ENCODE results near the gene RBPJL.

DNA sequence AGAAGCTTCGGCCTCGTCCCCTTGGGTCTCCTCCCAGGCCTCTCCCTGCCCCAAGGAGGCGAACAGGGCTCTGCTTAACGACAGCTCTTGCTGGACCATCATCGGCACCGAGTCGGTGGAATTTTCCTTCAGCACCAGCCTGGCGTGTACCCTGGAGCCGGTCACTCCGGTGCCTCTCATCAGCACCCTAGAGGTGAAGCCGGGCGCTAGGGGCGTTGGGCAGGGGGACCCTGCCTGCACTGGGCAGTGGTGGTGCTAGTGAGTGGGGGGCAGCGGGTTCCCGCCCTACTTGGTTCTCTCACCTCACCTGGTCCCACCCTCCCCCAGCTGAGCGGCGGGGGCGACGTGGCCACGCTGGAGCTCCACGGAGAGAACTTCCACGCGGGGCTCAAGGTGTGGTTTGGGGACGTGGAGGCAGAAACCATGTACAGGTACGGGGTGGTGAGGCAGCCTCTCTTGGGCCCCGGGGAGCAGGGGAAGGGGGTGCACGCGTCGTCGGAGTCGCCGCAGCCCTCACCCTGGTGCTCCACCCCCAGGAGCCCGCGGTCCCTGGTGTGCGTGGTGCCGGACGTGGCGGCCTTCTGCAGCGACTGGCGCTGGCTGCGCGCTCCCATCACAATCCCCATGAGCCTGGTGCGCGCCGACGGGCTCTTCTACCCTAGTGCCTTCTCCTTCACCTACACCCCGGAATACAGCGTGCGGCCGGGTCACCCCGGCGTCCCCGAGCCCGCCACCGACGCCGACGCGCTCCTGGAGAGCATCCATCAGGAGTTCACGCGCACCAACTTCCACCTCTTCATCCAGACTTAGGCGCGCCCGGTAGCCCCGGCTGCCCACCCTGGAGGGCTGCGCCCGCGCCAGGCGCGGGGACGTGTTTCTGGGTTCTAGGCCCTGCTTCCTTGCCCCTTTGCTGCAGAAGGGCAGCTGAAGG lies 9.8 kb downstream of the RBPJL start:
- TF ChIP-seq, protein P1, sequence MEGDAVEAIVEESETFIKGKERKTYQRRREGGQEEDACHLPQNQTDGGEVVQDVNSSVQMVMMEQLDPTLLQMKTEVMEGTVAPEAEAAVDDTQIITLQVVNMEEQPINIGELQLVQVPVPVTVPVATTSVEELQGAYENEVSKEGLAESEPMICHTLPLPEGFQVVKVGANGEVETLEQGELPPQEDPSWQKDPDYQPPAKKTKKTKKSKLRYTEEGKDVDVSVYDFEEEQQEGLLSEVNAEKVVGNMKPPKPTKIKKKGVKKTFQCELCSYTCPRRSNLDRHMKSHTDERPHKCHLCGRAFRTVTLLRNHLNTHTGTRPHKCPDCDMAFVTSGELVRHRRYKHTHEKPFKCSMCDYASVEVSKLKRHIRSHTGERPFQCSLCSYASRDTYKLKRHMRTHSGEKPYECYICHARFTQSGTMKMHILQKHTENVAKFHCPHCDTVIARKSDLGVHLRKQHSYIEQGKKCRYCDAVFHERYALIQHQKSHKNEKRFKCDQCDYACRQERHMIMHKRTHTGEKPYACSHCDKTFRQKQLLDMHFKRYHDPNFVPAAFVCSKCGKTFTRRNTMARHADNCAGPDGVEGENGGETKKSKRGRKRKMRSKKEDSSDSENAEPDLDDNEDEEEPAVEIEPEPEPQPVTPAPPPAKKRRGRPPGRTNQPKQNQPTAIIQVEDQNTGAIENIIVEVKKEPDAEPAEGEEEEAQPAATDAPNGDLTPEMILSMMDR (CRISPR knock-in tag; IDR thresholded peaks at IDR 0.05): no peak
- no peak for TF ChIP-seq ZNF24 (IDR thresholded peaks at IDR 0.05)
- TF ChIP-seq MAZ (IDR thresholded peaks at IDR 0.05; ENCODE audit: borderline replicate concordance, low read depth, low read length): no peak
- no peak for TF ChIP-seq MAZ (CRISPR knock-in tag; IDR thresholded peaks at IDR 0.05; ENCODE audit: low read depth)
- TF ChIP-seq ZBTB33 (CRISPR knock-in tag; IDR thresholded peaks at IDR 0.05): no peak
- no peak for TF ChIP-seq GTF2F1 (IDR thresholded peaks at IDR 0.05; ENCODE audit: low read length)
- TF ChIP-seq HOXA7 (CRISPR knock-in tag; IDR thresholded peaks at IDR 0.05): no peak
- no peak for TF ChIP-seq TGIF2 (CRISPR knock-in tag; IDR thresholded peaks at IDR 0.05)

All from HepG2 (cell line).